Small intestine (tissue), 7 donors: Measurements from ENCODE around the gene SBK1. TPM values are rescaled to one million over a fixed set of nuclear protein-coding genes. Genes with fewer than 3 reads are reported as not detected.
A peak's percentile ranks its signal among the peaks of the same experiment; 100 is the strongest.

Experiments
- DNase-seq, 2 donors: peaks; one replicate each; pipeline versions ENCODE4 v3.0.0 to v3.0.0-alpha.2; 2013
- FAIRE-seq: peaks from 2 replicates; lab custom pipeline; 2012; peaks lifted over from hg19 to GRCh38; lab: Jason Lieb, UNC
- H3K27ac ChIP-seq, 3 donors: one replicate each; pipeline ENCODE4 v1.5.1; 2013; ENCODE audit warnings: low read length in 2 of 3, mild to moderate bottlenecking in 2 of 3, control low read depth in 1 of 3, inconsistent platforms in 1 of 3, low read depth in 1 of 3, moderate library complexity in 1 of 3
- H3K27me3 ChIP-seq, 3 donors: one replicate each; pipeline ENCODE4 v1.6.1; 2013; ENCODE audit warnings: low read length in 3 of 3, inconsistent platforms in 1 of 3; ENCODE audit not compliant: control insufficient read depth in 3 of 3, insufficient read depth in 3 of 3
- H3K36me3 ChIP-seq, 3 donors: one replicate each; pipeline ENCODE4 v1.6.1; 2013; ENCODE audit warnings: low read length in 3 of 3, inconsistent platforms in 1 of 3, low read depth in 1 of 3, mild to moderate bottlenecking in 1 of 3, moderate library complexity in 1 of 3; ENCODE audit not compliant: control insufficient read depth in 3 of 3, insufficient read depth in 2 of 3
- H3K4me1 ChIP-seq, 3 donors: one replicate each; pipeline ENCODE4 v1.6.1; 2013; ENCODE audit warnings: low read length in 2 of 3, inconsistent platforms in 1 of 3, low read depth in 1 of 3, mild to moderate bottlenecking in 1 of 3, moderate library complexity in 1 of 3; ENCODE audit not compliant: control insufficient read depth in 3 of 3, insufficient read depth in 2 of 3
- H3K4me3 ChIP-seq, 3 donors: one replicate each; pipeline ENCODE4 v1.5.1; 2013; ENCODE audit warnings: low read length in 3 of 3, control low read depth in 1 of 3, inconsistent platforms in 1 of 3, low read depth in 1 of 3, mild to moderate bottlenecking in 1 of 3, moderate library complexity in 1 of 3
- H3K9me3 ChIP-seq, 2 donors: one replicate each; pipeline ENCODE4 v1.6.1; 2013; ENCODE audit warnings: low read depth in 1 of 2, low read length in 1 of 2; ENCODE audit not compliant: control insufficient read depth in 2 of 2, insufficient read depth in 1 of 2
- WGBS, 3 donors: extraction: QIAGEN DNeasy Blood & Tissue Kit; methylation state at CpG; one replicate each; pipeline ENCODE4 v1.1.7; 2013; 5-methylcytosine and 5-hydroxymethylcytosine counted together
- polyA plus RNA-seq, 4 donors: library from polyadenylated mRNA; stranded (reverse) in 3 of 4; unstranded in 1 of 4; fragments of 200-250 nt in 3 of 4; fragments of 120-200 nt in 1 of 4; gene quantifications; one replicate each; pipeline versions ENCODE4 v1.2.1 to v1.2.3, GENCODE V29; 2013
- donor health status: healthy with polysubstance abuse.
- donor health status: control.
- donor health status: control.
- donor health status: Bipolar disorder and iron deficiency.
- donor health status: healthy.

The SBK1 gene
- polyA plus RNA-seq, 4 donors: under 0.01 to 1.8 (median 0.71) TPM

GRCh38 chr16:28259091-28259780, 33.1 kb upstream of the SBK1 start:
- H3K36me3 ChIP-seq: no peaks in the 10 kb centered on the region
- 70 to 77% (median 72%) methylated on average over 23 to 29 of the region's 29 CpGs for WGBS, 3 donors
- H3K27me3 ChIP-seq: peaks cover 0 to 2% (median 2%) of the 10 kb centered on the region in 3 donors
- H3K4me1 ChIP-seq: no peaks in the 10 kb centered on the region
- no peak for FAIRE-seq
- H3K4me3 ChIP-seq: no peak overlapping the region
- no peaks in the 10 kb centered on the region for H3K9me3 ChIP-seq
- no peak overlapping the region for H3K27ac ChIP-seq
- DNase-seq: no peak

- DNase-seq (no peak), FAIRE-seq (no peak)
- H3K4me1 ChIP-seq: no peaks in the 10 kb centered on the region
- WGBS, 3 donors: 73 to 75% (median 74%) methylated on average over 7 of the region's 7 CpGs
- no peaks in the 10 kb centered on the region for H3K36me3 ChIP-seq
- H3K4me3 ChIP-seq: no peak overlapping the region
- H3K27ac ChIP-seq: no peak overlapping the region
- no peaks in the 10 kb centered on the region for H3K9me3 ChIP-seq
- H3K27me3 ChIP-seq: peaks cover 0 to 2% (median 2%) of the 10 kb centered on the region in 3 donors
Measured at GRCh38 chr16:28259781-28260150, 32.6 kb upstream of the SBK1 start.

DNA sequence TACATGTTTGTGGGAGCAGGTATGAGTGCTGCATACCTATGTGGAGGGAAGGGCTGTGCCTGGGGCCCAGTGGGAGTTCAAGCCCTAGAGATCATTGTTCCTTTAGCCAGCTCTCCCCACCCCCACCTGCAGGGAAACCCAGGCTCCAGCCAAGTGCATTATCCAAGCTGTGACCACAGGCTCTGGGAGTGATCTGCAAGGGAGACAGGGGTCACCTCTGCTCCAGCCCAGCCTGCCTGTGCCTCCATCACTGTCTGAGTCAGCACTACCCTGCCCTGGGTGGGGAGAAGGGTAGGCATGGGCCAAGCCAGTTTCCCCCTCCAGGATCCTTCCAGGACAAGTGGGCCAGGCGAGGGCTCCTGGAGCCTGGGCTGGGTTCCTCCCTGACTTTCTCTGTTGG, 32.1 kb upstream of the SBK1 start:
- Histone ChIP-seq H3K27me3 (peaks cover 0 to 2% (median 2%) of the 10 kb centered on the region in 3 donors), H3K27ac (no peak overlapping the region), H3K4me1 (no peaks in the 10 kb centered on the region), H3K9me3 (no peaks in the 10 kb centered on the region), H3K36me3 (no peaks in the 10 kb centered on the region), H3K4me3 (no peak overlapping the region)
- no peak for DNase-seq
- 71 to 93% (median 89%) methylated on average over 1 of the region's 1 CpG for WGBS, 3 donors
- no peak for FAIRE-seq

- H3K4me1 ChIP-seq: no peaks in the 10 kb centered on the region
- H3K9me3 ChIP-seq: no peaks in the 10 kb centered on the region
- WGBS, 3 donors: 39 to 59% (median 53%) methylated on average over 4 of the region's 4 CpGs
- H3K27me3 ChIP-seq: peaks cover 0 to 2% (median 2%) of the 10 kb centered on the region in 3 donors
- FAIRE-seq (no peak), DNase-seq (no peak)
- H3K36me3 ChIP-seq: no peaks in the 10 kb centered on the region
- H3K4me3 ChIP-seq: no peak overlapping the region
- H3K27ac ChIP-seq: no peak overlapping the region
Measured at GRCh38 chr16:28261942-28262341, 30.4 kb upstream of the SBK1 start.

DNA sequence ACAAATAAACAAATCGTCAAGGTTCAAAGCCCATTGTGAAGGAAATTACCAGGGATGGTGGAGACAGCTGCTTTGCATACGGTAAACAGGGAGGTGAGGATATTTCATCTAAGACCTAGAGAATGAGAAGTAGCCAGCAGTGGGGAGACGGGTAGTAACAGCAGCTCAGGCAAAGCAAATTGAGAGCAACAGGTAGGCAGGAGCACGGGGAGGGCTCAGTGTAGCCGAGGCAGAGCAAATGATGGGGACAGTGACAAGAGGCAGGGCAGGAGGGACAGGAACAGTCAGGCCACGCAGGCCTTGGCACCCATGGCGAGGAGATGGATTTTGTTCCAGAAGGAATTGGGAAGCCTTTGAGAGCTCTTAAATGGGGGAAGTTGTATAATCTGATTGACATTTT, 29.0 kb upstream of the SBK1 start:
- H3K9me3 ChIP-seq: no peaks in the 10 kb centered on the region
- DNase-seq (no peak), FAIRE-seq (no peak)
- no peaks in the 10 kb centered on the region for H3K36me3 ChIP-seq
- no peak overlapping the region for H3K4me3 ChIP-seq
- H3K4me1 ChIP-seq: no peaks in the 10 kb centered on the region
- WGBS, 3 donors: 52 to 67% (median 56%) methylated on average over 7 of the region's 7 CpGs
- H3K27ac ChIP-seq: no peak overlapping the region
- H3K27me3 ChIP-seq: peaks cover 0 to 2% (median under 1%) of the 10 kb centered on the region in 3 donors

- H3K4me1 ChIP-seq: no peaks in the 10 kb centered on the region
- no peaks in the 10 kb centered on the region for H3K9me3 ChIP-seq
- H3K27me3 ChIP-seq: no peaks in the 10 kb centered on the region
- no peaks in the 10 kb centered on the region for H3K36me3 ChIP-seq
- WGBS, 3 donors: 20 to 48% (median 30%) methylated on average over 14 of the region's 14 CpGs
- H3K27ac ChIP-seq: no peak overlapping the region
- FAIRE-seq: no peak
- peak; percentile 35 to 73 for DNase-seq
- H3K4me3 ChIP-seq: no peak overlapping the region
Measured at GRCh38 chr16:28264656-28265055, 27.7 kb upstream of the SBK1 start.

DNA sequence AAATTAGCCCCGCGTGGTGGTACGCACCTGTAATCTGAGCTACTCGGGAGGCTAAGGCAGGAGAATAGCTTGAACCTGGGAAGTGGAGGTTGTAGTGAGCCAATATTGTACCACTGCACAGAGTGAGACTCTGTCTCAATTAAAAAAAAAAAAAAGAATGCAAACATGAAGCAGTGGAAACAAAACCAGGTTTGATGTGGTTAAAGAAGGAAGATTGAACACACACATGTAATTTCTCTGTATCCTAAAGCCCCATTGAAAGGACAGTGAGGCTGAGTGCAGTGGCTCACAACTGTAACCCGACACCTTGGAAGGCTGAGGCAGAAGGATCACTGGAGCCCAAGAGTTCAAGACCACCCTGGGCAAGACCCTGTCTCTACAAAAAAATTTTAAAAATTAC, 26.5 kb upstream of the SBK1 start:
- no peak for DNase-seq
- no peak overlapping the region for H3K4me3 ChIP-seq
- H3K27me3 ChIP-seq: no peaks in the 10 kb centered on the region
- no peaks in the 10 kb centered on the region for H3K9me3 ChIP-seq
- no peaks in the 10 kb centered on the region for H3K4me1 ChIP-seq
- 92 to 93% (median 93%) methylated on average over 5 of the region's 5 CpGs for WGBS, 3 donors
- no peak overlapping the region for H3K27ac ChIP-seq
- no peak for FAIRE-seq
- no peaks in the 10 kb centered on the region for H3K36me3 ChIP-seq

GRCh38 chr16:28267356-28267755, 25.0 kb upstream of the SBK1 start:
- Histone ChIP-seq H3K27me3 (no peaks in the 10 kb centered on the region), H3K4me3 (no peak overlapping the region), H3K4me1 (no peaks in the 10 kb centered on the region), H3K36me3 (no peaks in the 10 kb centered on the region), H3K9me3 (no peaks in the 10 kb centered on the region), H3K27ac (no peak overlapping the region)
- 63 to 68% (median 64%) methylated on average over 2 of the region's 2 CpGs for WGBS, 3 donors
- FAIRE-seq (no peak), DNase-seq (no peak)

DNA sequence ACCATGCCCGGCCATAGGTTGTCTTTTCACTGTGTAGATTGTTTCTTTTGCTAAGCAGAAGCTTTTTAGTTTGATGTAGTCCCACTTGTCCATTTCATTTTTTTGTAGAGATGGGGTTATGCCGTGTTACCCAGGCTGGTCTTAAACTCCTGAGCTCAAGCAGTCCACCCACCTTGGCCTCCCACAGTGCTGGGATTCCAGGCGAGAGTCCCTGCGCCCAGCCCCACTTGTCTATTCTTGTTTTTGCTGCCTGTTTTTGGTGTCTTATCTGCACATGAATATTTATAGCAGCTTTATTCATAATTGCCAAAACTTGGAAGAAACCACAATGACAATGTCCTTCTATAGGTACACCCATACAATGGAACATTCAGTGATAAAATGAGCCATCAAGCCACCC, 18.8 kb upstream of the SBK1 start:
- H3K36me3 ChIP-seq: no peaks in the 10 kb centered on the region
- no peak overlapping the region for H3K27ac ChIP-seq
- H3K4me3 ChIP-seq: no peak overlapping the region
- FAIRE-seq: no peak
- H3K27me3 ChIP-seq: peaks cover 0 to 12% (median 4%) of the 10 kb centered on the region in 3 donors
- 67 to 83% (median 72%) methylated on average over 4 of the region's 4 CpGs for WGBS, 3 donors
- H3K9me3 ChIP-seq: no peaks in the 10 kb centered on the region
- no peak for DNase-seq
- peaks cover 0 to 3% (median 0%) of the 10 kb centered on the region in 3 donors for H3K4me1 ChIP-seq
